Neural cell (in vitro differentiated cells): Measurements from ENCODE around the gene RNF182. TPM values are rescaled to one million over a fixed set of nuclear protein-coding genes. Genes with fewer than 3 reads are reported as not detected.

ENCODE experiments used
- H2AFZ ChIP-seq: fragments of 200-600, 300-800 bp; sonication (generic), shearing (Covaris generic); 2 replicates; pipeline ENCODE4 v1.6.0; 2014; ENCODE audit warnings: low read depth, mild to moderate bottlenecking, antibody characterized with exemption, low read length, moderate library complexity
- H3F3A ChIP-seq: fragments of 200-600 bp; shearing (Covaris generic); 2 replicates; pipeline ENCODE4 v1.6.1; 2016; ENCODE audit warnings: mild to moderate bottlenecking, moderate library complexity, mixed read lengths, antibody characterized with exemption, low read length; ENCODE audit not compliant: insufficient read depth, poor library complexity, severe bottlenecking
- H3K27ac ChIP-seq: fragments of 200-600, 300-800 bp; sonication (generic), shearing (Covaris generic); 2 replicates; pipeline ENCODE4 v1.5.1; 2014; ENCODE audit warnings: mild to moderate bottlenecking, low read length, moderate library complexity
- H3K27me3 ChIP-seq: fragments of 300-800, 200-600 bp; sonication (generic), shearing (Covaris generic); 2 replicates; pipeline ENCODE4 v1.6.0; 2014; ENCODE audit warnings: mild to moderate bottlenecking, low read depth, low read length, moderate library complexity; ENCODE audit not compliant: insufficient read depth
- H3K36me3 ChIP-seq: fragments of 300-800, 200-600 bp; sonication (generic), shearing (Covaris generic); 2 replicates; pipeline ENCODE4 v1.5.1; 2014; ENCODE audit warnings: mild to moderate bottlenecking, antibody characterized with exemption, low read length, moderate library complexity; ENCODE audit not compliant: insufficient read depth
- H3K4me2 ChIP-seq: fragments of 300-800, 200-600 bp; sonication (generic), shearing (Covaris generic); 2 replicates; pipeline ENCODE4 v1.6.0; 2014; ENCODE audit warnings: mild to moderate bottlenecking, low read length
- H3K4me3 ChIP-seq: fragments of 300-800, 200-600 bp; sonication (generic), shearing (Covaris generic); 2 replicates; pipeline ENCODE4 v1.5.1; 2014; ENCODE audit warnings: mild to moderate bottlenecking, low read length, moderate library complexity
- H3K79me2 ChIP-seq: fragments of 200-600 bp; shearing (Covaris generic); replicated peaks from 2 replicates; pipeline ENCODE4 v1.6.0; 2014; ENCODE audit warnings: mild to moderate bottlenecking, low read length, moderate library complexity; ENCODE audit not compliant: insufficient read depth
- H3K9ac ChIP-seq: fragments of 300-800, 200-600 bp; sonication (generic), shearing (Covaris generic); 2 replicates; pipeline ENCODE4 v1.6.1; 2016; ENCODE audit warnings: mild to moderate bottlenecking, low read length, mixed read lengths
- H3K9me2 ChIP-seq: fragments of 200-600 bp; shearing (Covaris generic); 2 replicates; pipeline ENCODE4 v1.6.1; 2016; ENCODE audit warnings: mild to moderate bottlenecking, low read length, mixed read lengths; ENCODE audit not compliant: insufficient read depth
- H3K9me3 ChIP-seq: fragments of 200-600, 300-800 bp; sonication (generic), shearing (Covaris generic); 2 replicates; pipeline ENCODE4 v1.6.1; 2016; ENCODE audit warnings: mild to moderate bottlenecking, mixed run types, low read length, moderate library complexity, mixed read lengths
- H4K20me1 ChIP-seq: fragments of 200-600 bp; shearing (Covaris generic); 2 replicates; pipeline ENCODE4 v1.6.1; 2016; ENCODE audit warnings: mild to moderate bottlenecking, mixed run types; ENCODE audit not compliant: insufficient read depth
- EP300 ChIP-seq: fragments of 450-650 bp; conservative IDR thresholded peaks from 2 replicates; pipeline ENCODE4 v1.6.1; 2014; ENCODE audit warnings: antibody characterized with exemption, mild to moderate bottlenecking, moderate library complexity; ENCODE audit not compliant: poor library complexity, severe bottlenecking
- EZH2 ChIP-seq: fragments of 200-600, 300-800 bp; shearing (Covaris generic), sonication (generic); IDR thresholded peaks from 2 replicates; pipeline ENCODE4 v1.6.1; 2014; ENCODE audit warnings: antibody characterized with exemption, low read length, borderline replicate concordance, mild to moderate bottlenecking; ENCODE audit not compliant: insufficient read depth, poor library complexity, severe bottlenecking
- MXI1 ChIP-seq: fragments of 450-650 bp; conservative IDR thresholded peaks from 2 replicates; pipeline ENCODE4 v1.6.1; 2014; ENCODE audit warnings: antibody characterized with exemption, mild to moderate bottlenecking; ENCODE audit not compliant: poor library complexity, severe bottlenecking
- POLR2AphosphoS5 ChIP-seq: IDR thresholded peaks from 2 replicates; pipeline ENCODE4 v1.6.1; 2012
- RAD21 ChIP-seq: fragments of 450-650 bp; conservative IDR thresholded peaks from 2 replicates; pipeline ENCODE4 v1.6.1; 2014; ENCODE audit warnings: antibody characterized with exemption, mild to moderate bottlenecking, moderate library complexity
- SMC3 ChIP-seq: fragments of 450-650 bp; conservative IDR thresholded peaks from 2 replicates; pipeline ENCODE4 v1.6.1; 2014; ENCODE audit warnings: antibody characterized with exemption, mild to moderate bottlenecking, moderate library complexity; ENCODE audit not compliant: poor library complexity
- polyA plus RNA-seq: library from polyadenylated mRNA; depleted of rRNA; stranded (reverse); fragments of >200 nt; gene quantifications from 2 replicates; pipeline ENCODE4 v1.2.3, GENCODE V29; 2014

The RNF182 gene
- polyA plus RNA-seq, 1 donor from 2014 or later, result 8.0 TPM

GRCh38 chr6:13924146-13924948 lies 405 bp upstream of the RNF182 start:
- TF ChIP-seq SMC3 (no peak), EP300 (peak; percentile 20)
- H4K20me1 ChIP-seq, result no peaks in the 10 kb centered on the region
- H3K4me3 ChIP-seq, result peak overlapping the region; percentile 69
- no peaks in the 10 kb centered on the region for H3K36me3 ChIP-seq
- H3K9ac ChIP-seq, result peak overlapping the region; percentile 61
- no peaks in the 10 kb centered on the region for H3K9me2 ChIP-seq
- no peaks in the 10 kb centered on the region for H3K9me3 ChIP-seq
- H3K27me3 ChIP-seq, result peaks cover 18% of the 10 kb centered on the region
- peak overlapping the region; percentile 9 for H2AFZ ChIP-seq
- H3F3A ChIP-seq, result no peaks in the 10 kb centered on the region
- H3K27ac ChIP-seq, result peak overlapping the region; percentile 46
- peaks cover 5% of the 10 kb centered on the region for H3K79me2 ChIP-seq
- peak overlapping the region; percentile 84 for H3K4me2 ChIP-seq

GRCh38 chr6:13926378-13926777 lies 1.6 kb downstream of the RNF182 start:
- H3K27ac ChIP-seq, result no peak overlapping the region
- H2AFZ ChIP-seq, result no peak overlapping the region
- H3F3A ChIP-seq, result no peaks in the 10 kb centered on the region
- no peaks in the 10 kb centered on the region for H3K9me2 ChIP-seq
- H3K36me3 ChIP-seq, result no peaks in the 10 kb centered on the region
- peaks cover 11% of the 10 kb centered on the region for H3K79me2 ChIP-seq
- H3K9ac ChIP-seq, result no peak overlapping the region
- H3K27me3 ChIP-seq, result peaks cover 18% of the 10 kb centered on the region
- no peak overlapping the region for H3K4me2 ChIP-seq
- peak overlapping the region; percentile 66 for H3K4me3 ChIP-seq
- H3K9me3 ChIP-seq, result no peaks in the 10 kb centered on the region
- no peaks in the 10 kb centered on the region for H4K20me1 ChIP-seq
- TF ChIP-seq SMC3 (no peak), RAD21 (no peak), MXI1 (no peak)

DNA sequence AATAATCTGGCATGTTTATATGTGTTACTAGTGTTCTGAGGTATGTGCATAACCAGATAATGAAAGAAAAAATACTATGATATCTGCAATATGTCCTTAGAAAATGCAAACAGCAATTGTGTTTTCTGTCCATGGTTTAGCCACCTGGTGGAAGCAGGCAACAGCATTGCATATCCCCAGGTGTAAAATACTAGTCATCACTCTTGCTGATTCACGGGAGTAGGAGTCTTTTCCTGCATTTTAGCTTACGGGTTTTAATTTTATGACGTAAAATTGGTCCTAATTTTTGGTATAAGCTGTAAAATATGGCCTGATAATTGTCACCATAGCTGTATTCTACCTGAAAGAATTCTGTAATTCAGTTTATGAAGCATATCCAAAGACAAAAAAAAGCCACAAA lies 2.5 kb downstream of the RNF182 start:
- H3K9ac ChIP-seq, result no peak overlapping the region
- no peaks in the 10 kb centered on the region for H4K20me1 ChIP-seq
- H3K9me3 ChIP-seq, result no peaks in the 10 kb centered on the region
- TF ChIP-seq EZH2 (no peak), POLR2AphosphoS5 (no peak)
- H3K27ac ChIP-seq, result no peak overlapping the region
- no peaks in the 10 kb centered on the region for H3F3A ChIP-seq
- no peaks in the 10 kb centered on the region for H3K36me3 ChIP-seq
- H3K4me3 ChIP-seq, result no peak overlapping the region
- no peaks in the 10 kb centered on the region for H3K9me2 ChIP-seq
- H3K4me2 ChIP-seq, result no peak overlapping the region
- no peak overlapping the region for H2AFZ ChIP-seq
- peaks cover 18% of the 10 kb centered on the region for H3K27me3 ChIP-seq
- H3K79me2 ChIP-seq, result peaks cover 11% of the 10 kb centered on the region

DNA sequence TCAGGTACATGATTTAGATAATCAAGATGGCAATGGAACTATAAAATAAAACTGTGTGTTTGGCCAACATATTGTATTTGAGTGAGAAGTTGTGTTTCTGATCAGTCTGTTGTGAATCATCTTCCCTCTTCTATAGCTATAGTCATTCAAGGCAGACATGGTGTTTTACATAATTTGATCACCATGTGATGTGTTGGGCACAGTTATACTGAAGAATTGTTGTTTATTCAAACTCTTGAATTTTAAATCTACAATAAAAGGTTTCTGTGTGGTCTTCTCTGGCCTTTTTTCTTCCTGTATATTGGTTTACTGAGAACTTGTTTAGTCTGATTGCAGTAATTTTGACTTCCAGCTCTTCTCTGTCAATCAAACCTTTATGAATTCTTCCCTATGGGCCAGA lies 4.4 kb downstream of the RNF182 start:
- no peak overlapping the region for H3K4me3 ChIP-seq
- H2AFZ ChIP-seq, result no peak overlapping the region
- H4K20me1 ChIP-seq, result no peaks in the 10 kb centered on the region
- H3K27me3 ChIP-seq, result peaks cover 18% of the 10 kb centered on the region
- no peak for TF ChIP-seq EP300
- no peak for TF ChIP-seq RAD21
- TF ChIP-seq EZH2, result no peak
- no peak overlapping the region for H3K9ac ChIP-seq
- no peaks in the 10 kb centered on the region for H3K36me3 ChIP-seq
- H3F3A ChIP-seq, result no peaks in the 10 kb centered on the region
- H3K9me2 ChIP-seq, result no peaks in the 10 kb centered on the region
- H3K27ac ChIP-seq, result no peak overlapping the region
- no peak overlapping the region for H3K4me2 ChIP-seq
- no peaks in the 10 kb centered on the region for H3K9me3 ChIP-seq
- peaks cover 11% of the 10 kb centered on the region for H3K79me2 ChIP-seq
